Caco-2 (cell line): ENCODE results near the gene EIF2S2. TPM values are rescaled to one million over a fixed set of nuclear protein-coding genes. Genes with fewer than 3 reads are reported as not detected.
A peak's percentile ranks its signal among the peaks of the same experiment; 100 is the strongest.

ENCODE experiments used
- BruUV-seq: library from RNA; stranded (reverse); fragments of 400-500 nt; replicated peaks from 2 replicates; lab custom pipeline; 2021; lab: Mats Ljungman, UMichigan
- CTCF ChIA-PET: fragments of 300-600 bp; sonication (Branson Sonifier 250); formaldehyde crosslinking; loops from one replicate; lab custom pipeline; 2022; ENCODE audit warnings: antibody characterized with exemption; lab: Charles Lee
- POLR2A ChIA-PET: fragments of 300-600 bp; sonication (Branson Sonifier 250); formaldehyde crosslinking; loops from one replicate; lab custom pipeline; 2022; ENCODE audit warnings: antibody characterized with exemption; lab: Charles Lee
- DNase-seq, 2 experiments: peaks; one replicate each; pipeline versions ENCODE4 v3.0.0 to v3.0.0-alpha.2; 2020 to 2022
- H3K27me3 ChIP-seq: replicated peaks from 2 replicates; pipeline ENCODE4 v1.6.0; 2011; ENCODE audit warnings: low read length; ENCODE audit not compliant: control insufficient read depth, insufficient read depth
- H3K36me3 ChIP-seq: 2 replicates; pipeline ENCODE4 v1.5.1; 2011; ENCODE audit warnings: low read length; ENCODE audit not compliant: control insufficient read depth, insufficient read depth
- H3K4me1 ChIP-seq: fragments of 250-450 bp; sonication (Bioruptor Pico); 2 replicates; pipeline ENCODE4 v1.5.1; 2020; ENCODE audit warnings: mild to moderate bottlenecking
- H3K4me3 ChIP-seq: 2 replicates; pipeline ENCODE4 v1.5.1; 2011; ENCODE audit warnings: low read depth, mild to moderate bottlenecking, control low read depth, low read length
- H3K9me3 ChIP-seq: fragments of 250-450 bp; sonication (Bioruptor Pico); 2 replicates; pipeline ENCODE4 v1.5.1; 2020; ENCODE audit warnings: mild to moderate bottlenecking, moderate library complexity
- H3K27ac Mint-ChIP-seq: one replicate; pipeline ENCODE4 v1.8.0; 2022; ENCODE audit warnings: mixed read lengths; ENCODE audit not compliant: unreplicated experiment
- H3K27me3 Mint-ChIP-seq: one replicate; pipeline ENCODE4 v1.8.0; 2022; ENCODE audit warnings: mixed read lengths; ENCODE audit not compliant: insufficient read depth, unreplicated experiment
- H3K36me3 Mint-ChIP-seq: one replicate; pipeline ENCODE4 v1.8.0; 2022; ENCODE audit warnings: mild to moderate bottlenecking, mixed read lengths; ENCODE audit not compliant: insufficient read depth, unreplicated experiment
- H3K4me1 Mint-ChIP-seq: one replicate; pipeline ENCODE4 v1.8.0; 2022; ENCODE audit warnings: low read depth, mixed read lengths; ENCODE audit not compliant: unreplicated experiment
- H3K4me3 Mint-ChIP-seq: one replicate; pipeline ENCODE4 v1.8.0; 2022; ENCODE audit warnings: mild to moderate bottlenecking, moderate library complexity, mixed read lengths; ENCODE audit not compliant: unreplicated experiment
- H3K9me3 Mint-ChIP-seq: one replicate; pipeline ENCODE4 v1.8.0; 2022; ENCODE audit warnings: mixed read lengths; ENCODE audit not compliant: unreplicated experiment
- CTCF ChIP-seq, 2 experiments: fragments of 200-600 bp in 1 of 2; IDR thresholded peaks; 1 replicate in 1 of 2; 2 replicates in 1 of 2; pipeline versions ENCODE4 v1.5.1 to v1.8.0; 2011 to 2022; ENCODE audit warnings: antibody characterized with exemption in 1 of 2, control low read depth in 1 of 2, inconsistent platforms in 1 of 2, low read depth in 1 of 2, low read length in 1 of 2, mild to moderate bottlenecking in 1 of 2, moderate library complexity in 1 of 2; ENCODE audit not compliant: insufficient read depth in 1 of 2, severe bottlenecking in 1 of 2, unreplicated experiment in 1 of 2
- intact Hi-C: fragments of 100-400 bp; cut with micrococcal nuclease; formaldehyde crosslinking; loops from one replicate; pipeline ENCODE4 v1.10.0; 2022; ENCODE audit not compliant: unreplicated experiment
- total RNA-seq: library from RNA; stranded (reverse); gene quantifications from 2 replicates; pipeline ENCODE4 v1.2.3, GENCODE V29; 2022

The EIF2S2 gene
- total RNA-seq, 1 experiment from 2014 or later: 299 TPM

- ChIA-PET CTCF (interaction anchor here (1.0 to 1.1 kb wide), 2 partner anchors 39 to 408 kb away, joined by 3 read pairs; partner anchors contain the start of gene ACTL10), POLR2A (no interaction called here)
- H3K4me1 Mint-ChIP-seq: no peaks in the 10 kb centered on the region
- H3K9me3 ChIP-seq: no peaks in the 10 kb centered on the region
- H3K9me3 Mint-ChIP-seq: no peaks in the 10 kb centered on the region
- peaks cover 12% of the 10 kb centered on the region for H3K36me3 ChIP-seq
- intact Hi-C loops: no loop called here
- no peak overlapping the region for H3K4me3 ChIP-seq
- no peak overlapping the region for H3K4me3 Mint-ChIP-seq
- peaks cover 65% of the 10 kb centered on the region for H3K36me3 Mint-ChIP-seq
- no peaks in the 10 kb centered on the region for H3K27me3 Mint-ChIP-seq
- BruUV-seq: no TSS peak
- H3K27ac Mint-ChIP-seq: no peak overlapping the region
- no peaks in the 10 kb centered on the region for H3K27me3 ChIP-seq
- TF ChIP-seq CTCF (IDR thresholded peaks at IDR 0.05; ENCODE audit: insufficient read depth in 1 of 2, low read depth in 1 of 2, low read length in 1 of 2, severe bottlenecking in 1 of 2, unreplicated experiment in 1 of 2): no peak
- peak in 1 of 2 experiments; percentile 39 for DNase-seq
- no peaks in the 10 kb centered on the region for H3K4me1 ChIP-seq
Measured at GRCh38 chr20:34074101-34074760, 37.8 kb downstream of the EIF2S2 start.

- DNase-seq: no peak
- Mint-ChIP-seq H3K27ac (no peak overlapping the region), H3K4me1 (no peaks in the 10 kb centered on the region), H3K36me3 (peaks cover 53% of the 10 kb centered on the region), H3K9me3 (no peaks in the 10 kb centered on the region), H3K4me3 (no peak overlapping the region), H3K27me3 (no peaks in the 10 kb centered on the region)
- intact Hi-C loops: no loop called here
- no TSS peak for BruUV-seq
- TF ChIP-seq CTCF (IDR thresholded peaks at IDR 0.05; ENCODE audit: insufficient read depth in 1 of 2, low read depth in 1 of 2, low read length in 1 of 2, severe bottlenecking in 1 of 2, unreplicated experiment in 1 of 2): no peak
- Histone ChIP-seq H3K36me3 (peaks cover 12% of the 10 kb centered on the region), H3K4me3 (no peak overlapping the region), H3K4me1 (no peaks in the 10 kb centered on the region), H3K9me3 (no peaks in the 10 kb centered on the region), H3K27me3 (no peaks in the 10 kb centered on the region)
- ChIA-PET POLR2A (no interaction called here), CTCF (interaction anchor here (0.9 to 1.7 kb wide), 2 partner anchors 139 to 210 kb away, joined by 4 read pairs; no protein-coding TSS in a partner anchor)
Measured at GRCh38 chr20:34072778-34073177, 39.3 kb downstream of the EIF2S2 start.

GRCh38 chr20:34072076-34072475 lies 40.0 kb downstream of the EIF2S2 start:
- Histone ChIP-seq H3K36me3 (peaks cover 12% of the 10 kb centered on the region), H3K9me3 (no peaks in the 10 kb centered on the region), H3K4me3 (no peak overlapping the region), H3K27me3 (no peaks in the 10 kb centered on the region), H3K4me1 (no peaks in the 10 kb centered on the region)
- peaks cover 47% of the 10 kb centered on the region for H3K36me3 Mint-ChIP-seq
- H3K4me1 Mint-ChIP-seq: no peaks in the 10 kb centered on the region
- no peaks in the 10 kb centered on the region for H3K9me3 Mint-ChIP-seq
- no TSS peak for BruUV-seq
- H3K27ac Mint-ChIP-seq: no peak overlapping the region
- ChIA-PET POLR2A (interaction anchor here (0.6 kb wide), 1 partner anchor 78 kb away, joined by 3 read pairs; the partner anchor contains the start of gene RALY), CTCF (interaction anchor here (0.9 to 1.7 kb wide), 2 partner anchors 139 to 209 kb away, joined by 4 read pairs; no protein-coding TSS in a partner anchor)
- no peak for DNase-seq
- no peak overlapping the region for H3K4me3 Mint-ChIP-seq
- intact Hi-C loops: no loop called here
- TF ChIP-seq CTCF (IDR thresholded peaks at IDR 0.05; ENCODE audit: insufficient read depth in 1 of 2, low read depth in 1 of 2, low read length in 1 of 2, severe bottlenecking in 1 of 2, unreplicated experiment in 1 of 2): no peak
- H3K27me3 Mint-ChIP-seq: no peaks in the 10 kb centered on the region
